Posterior cingulate gyrus (tissue), 11 donors: ENCODE measurements around the gene RSPH3.

Source experiments
- DNase-seq, 10 donors: peaks; one replicate each; pipeline versions ENCODE4 v3.0.0 to v3.0.0-alpha.2; 2020 to 2021; ENCODE audit warnings: mixed read lengths in 3 of 10
- intact Hi-C: fragments of 100-400 bp; cut with DNase I; formaldehyde crosslinking; loops from one replicate; pipeline ENCODE4 v1.15.1; 2023

RSPH3 gene

GRCh38 chr6:158941246-158941645 lies 58.8 kb downstream of the RSPH3 start:
- DNase-seq = no peak
- intact Hi-C loops = no loop called here

GRCh38 chr6:158939255-158940159 lies 60.5 kb downstream of the RSPH3 start:
- intact Hi-C loops = no loop called here
- no peak for DNase-seq

- intact Hi-C loops = no loop called here
These were observed 61.2 kb downstream of the RSPH3 start for GRCh38 chr6:158938811-158939254.

GRCh38 chr6:158938220-158938619 lies 61.8 kb downstream of the RSPH3 start:
- no peak for DNase-seq
- intact Hi-C loops = no loop called here

More at GRCh38 chr6:158938811-158939254, 61.2 kb downstream of the RSPH3 start:
- DNase-seq = no peak

GRCh38 chr6:158934157-158934556 lies 65.8 kb downstream of the RSPH3 start:
- no peak for DNase-seq
- intact Hi-C loops = no loop called here

GRCh38 chr6:158933079-158933595 lies 66.9 kb downstream of the RSPH3 start:
- intact Hi-C loops = no loop called here
- DNase-seq = no peak

- intact Hi-C loops = no loop called here
- no peak for DNase-seq
These were observed 71.9 kb downstream of the RSPH3 start for GRCh38 chr6:158928068-158928467.

GRCh38 chr6:158926414-158926813 lies 73.6 kb downstream of the RSPH3 start:
- no peak for DNase-seq
- intact Hi-C loops = no loop called here

- DNase-seq = no peak
- intact Hi-C loops = no loop called here
These were observed 75.2 kb downstream of the RSPH3 start for GRCh38 chr6:158924499-158925455.

- intact Hi-C loops = no loop called here
- no peak for DNase-seq
These were observed 76.0 kb downstream of the RSPH3 start for GRCh38 chr6:158923805-158924498.
